ENCODE results near the gene YES1.

DNA sequence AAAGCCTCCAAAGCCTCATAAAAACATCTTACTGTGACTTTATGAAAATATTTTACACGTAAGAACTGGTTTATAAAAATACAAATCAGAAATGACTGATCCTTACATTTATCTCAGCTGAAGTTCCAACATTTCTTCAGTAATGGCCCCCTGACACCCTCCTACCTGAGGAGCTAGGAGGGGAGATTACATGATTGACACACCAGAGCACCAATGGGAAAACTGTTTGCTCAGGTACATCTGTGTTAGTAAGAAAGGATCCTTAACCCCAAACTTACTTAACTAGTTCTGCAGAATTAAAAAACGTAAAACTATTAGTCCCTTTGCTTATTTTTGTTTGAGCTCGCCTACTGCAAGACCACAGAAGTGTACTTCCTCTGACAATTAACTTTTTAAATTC lies 126.6 kb downstream of the YES1 start:
- TF ChIP-seq ZNF530 (tag by site-specific recombination; IDR thresholded peaks at IDR 0.05; ENCODE audit: low read depth) (no peak), RBAK (tag by site-specific recombination; IDR thresholded peaks at IDR 0.05) (no peak), ZBTB8A (tag by site-specific recombination; IDR thresholded peaks at IDR 0.05) (no peak), ZNF426 (tag by site-specific recombination; IDR thresholded peaks at IDR 0.05) (no peak), ZNF510 (tag by site-specific recombination; IDR thresholded peaks at IDR 0.05; ENCODE audit: insufficient replicate concordance) (no peak), YY1 (tag by site-specific recombination; IDR thresholded peaks at IDR 0.05) (no peak)
- TF ChIP-seq, protein P1, sequence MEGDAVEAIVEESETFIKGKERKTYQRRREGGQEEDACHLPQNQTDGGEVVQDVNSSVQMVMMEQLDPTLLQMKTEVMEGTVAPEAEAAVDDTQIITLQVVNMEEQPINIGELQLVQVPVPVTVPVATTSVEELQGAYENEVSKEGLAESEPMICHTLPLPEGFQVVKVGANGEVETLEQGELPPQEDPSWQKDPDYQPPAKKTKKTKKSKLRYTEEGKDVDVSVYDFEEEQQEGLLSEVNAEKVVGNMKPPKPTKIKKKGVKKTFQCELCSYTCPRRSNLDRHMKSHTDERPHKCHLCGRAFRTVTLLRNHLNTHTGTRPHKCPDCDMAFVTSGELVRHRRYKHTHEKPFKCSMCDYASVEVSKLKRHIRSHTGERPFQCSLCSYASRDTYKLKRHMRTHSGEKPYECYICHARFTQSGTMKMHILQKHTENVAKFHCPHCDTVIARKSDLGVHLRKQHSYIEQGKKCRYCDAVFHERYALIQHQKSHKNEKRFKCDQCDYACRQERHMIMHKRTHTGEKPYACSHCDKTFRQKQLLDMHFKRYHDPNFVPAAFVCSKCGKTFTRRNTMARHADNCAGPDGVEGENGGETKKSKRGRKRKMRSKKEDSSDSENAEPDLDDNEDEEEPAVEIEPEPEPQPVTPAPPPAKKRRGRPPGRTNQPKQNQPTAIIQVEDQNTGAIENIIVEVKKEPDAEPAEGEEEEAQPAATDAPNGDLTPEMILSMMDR (tag by site-specific recombination; IDR thresholded peaks at IDR 0.05) = no peak
